Erythroblast (primary cell): ENCODE data around the gene NOTCH2.
A peak's percentile ranks its signal among the peaks of the same experiment; 100 is the strongest.

Experiments used
- DNase-seq, 2 experiments: peaks; one replicate each; lab custom pipeline; 2025; lab: John Stamatoyannopoulos, UW
- GATA1 ChIP-seq: IDR thresholded peaks from 2 replicates; pipeline ENCODE4 v1.6.1; 2011; ENCODE audit warnings: low read depth, mild to moderate bottlenecking, control low read depth, low read length, moderate library complexity
- POLR2A ChIP-seq: IDR thresholded peaks from 2 replicates; pipeline ENCODE4 v1.6.1; 2011; ENCODE audit warnings: mild to moderate bottlenecking, low read length

NOTCH2 gene

DNA sequence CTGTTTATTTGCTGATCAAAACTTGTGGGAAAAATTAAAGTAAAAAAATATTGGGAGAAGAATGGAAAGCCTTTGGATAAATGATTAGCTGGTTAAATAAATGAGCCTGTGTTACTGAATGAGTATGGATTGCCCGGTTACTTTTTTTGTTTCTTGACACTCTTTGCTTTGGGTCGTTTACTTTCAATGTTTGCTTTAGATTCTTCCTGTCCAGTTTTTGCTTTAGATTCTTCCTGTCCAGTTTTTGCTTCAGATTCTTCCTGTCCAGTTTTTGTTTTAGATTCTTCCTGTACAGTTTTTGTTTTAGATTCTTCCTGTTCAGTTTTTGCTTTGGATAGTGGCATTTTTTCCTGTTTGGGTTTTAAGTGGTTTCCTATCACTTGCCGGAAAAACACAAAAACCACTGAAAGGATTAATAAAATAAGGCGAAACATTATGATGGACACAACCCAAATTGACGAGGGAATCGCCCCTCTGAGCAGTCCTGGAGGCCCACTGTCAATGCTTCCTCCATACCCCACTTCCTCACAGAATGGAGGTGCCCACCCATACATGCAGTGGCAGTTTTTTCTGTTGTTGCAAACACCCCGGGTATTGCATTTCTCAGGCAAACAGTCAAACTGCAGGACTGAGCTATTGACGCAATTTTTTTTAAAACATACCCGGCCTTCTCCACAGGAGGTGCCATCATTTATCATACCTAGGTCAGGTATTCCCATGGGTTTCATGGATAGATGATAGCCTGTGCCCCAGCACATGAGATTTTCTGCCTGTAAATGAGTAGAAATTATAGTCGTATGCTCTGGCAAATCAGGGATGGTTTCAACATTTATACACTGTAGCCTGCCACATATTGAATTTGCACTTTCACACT, 175.4 kb downstream of the NOTCH2 start:
- TF ChIP-seq GATA1 (no peak), POLR2A (no peak)
- DNase-seq = no peak

DNA sequence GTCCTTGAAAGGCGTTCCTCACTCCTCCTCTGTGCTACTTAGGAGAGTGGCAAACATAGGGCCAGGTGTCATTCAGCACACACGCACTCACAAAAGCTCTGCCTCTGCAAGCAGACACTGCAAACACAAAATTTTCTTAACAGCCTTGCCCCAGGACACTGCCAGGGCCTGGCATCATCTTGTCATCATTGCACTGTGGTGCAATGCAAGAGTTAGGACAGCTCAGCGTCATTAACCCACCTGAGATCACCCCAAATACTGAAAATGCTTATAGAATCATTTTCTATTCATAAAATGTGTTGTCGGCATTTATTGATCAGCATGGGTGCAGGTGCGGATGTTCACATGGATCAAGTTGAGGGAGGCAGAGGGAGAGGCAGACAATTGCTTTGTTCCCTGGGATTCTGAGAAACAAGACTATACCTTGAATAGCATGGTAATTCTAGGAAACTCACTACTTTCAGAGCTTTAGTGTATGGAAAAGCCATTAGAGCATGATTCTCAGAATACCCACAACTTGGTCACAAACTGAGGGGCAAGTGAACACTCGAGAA, 176.1 kb downstream of the NOTCH2 start:
- TF ChIP-seq GATA1 (no peak), POLR2A (no peak)
- no peak for DNase-seq

DNA sequence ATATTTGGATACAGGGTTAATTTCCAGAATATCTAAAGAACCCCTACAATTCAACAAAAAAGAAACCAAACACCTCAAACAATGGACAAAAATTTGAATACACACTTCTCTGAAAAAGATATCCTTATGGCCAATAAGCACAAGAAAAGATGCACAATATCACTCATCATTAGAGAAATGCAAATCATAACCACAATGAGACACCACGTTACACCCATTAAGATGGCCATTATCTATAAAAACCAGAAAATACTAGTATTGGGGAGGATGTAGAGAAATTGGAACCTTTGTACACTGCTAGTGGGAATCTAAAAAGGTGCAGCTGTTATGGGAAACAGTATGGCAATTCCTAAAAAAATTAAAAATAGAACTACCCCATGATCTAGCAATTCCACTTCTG, 178.1 kb downstream of the NOTCH2 start:
- no peak for TF ChIP-seq GATA1
- peak; percentile 17 for TF ChIP-seq POLR2A
- peak in 1 of 2 experiments; percentile 21 for DNase-seq

DNA sequence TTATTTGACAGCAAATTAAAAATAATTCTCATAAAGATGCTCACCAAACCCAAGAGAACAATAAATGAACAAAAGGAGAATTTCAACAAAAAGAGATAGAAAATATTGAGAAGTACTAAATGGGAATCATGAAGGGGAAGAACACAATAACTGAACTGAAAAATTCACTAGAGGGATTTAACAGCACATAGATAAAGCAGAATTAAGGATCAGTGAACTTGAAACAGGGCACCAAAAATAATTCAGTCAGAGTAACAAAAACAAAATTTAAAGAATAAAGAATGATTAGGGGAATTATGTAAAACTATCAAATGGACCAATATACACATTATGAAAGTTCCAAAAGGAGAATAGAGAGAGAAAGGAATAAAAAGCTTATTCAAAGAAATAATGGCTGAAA, 181.0 kb downstream of the NOTCH2 start:
- no peak for DNase-seq
- TF ChIP-seq GATA1 (no peak), POLR2A (no peak)

DNA sequence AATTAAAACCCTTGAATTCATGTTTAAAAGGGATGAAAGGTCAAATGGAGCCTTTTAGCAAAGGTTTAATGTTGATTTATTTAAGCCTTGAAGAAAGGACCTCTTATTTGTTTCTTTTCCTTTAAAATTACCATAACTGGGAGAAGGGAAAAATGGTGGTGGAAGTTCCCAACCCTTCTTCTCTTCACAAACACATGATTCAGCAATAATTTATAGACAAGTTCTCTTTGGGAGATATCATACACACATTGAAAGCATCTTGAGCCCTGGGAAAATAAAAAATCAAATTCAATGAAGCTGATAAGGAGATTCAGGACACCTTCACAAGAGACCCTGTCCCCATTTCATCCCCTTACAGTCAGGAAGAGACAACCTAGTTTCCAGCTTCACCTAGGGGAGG, 182.0 kb downstream of the NOTCH2 start:
- TF ChIP-seq POLR2A (no peak), GATA1 (no peak)
- DNase-seq = no peak

DNA sequence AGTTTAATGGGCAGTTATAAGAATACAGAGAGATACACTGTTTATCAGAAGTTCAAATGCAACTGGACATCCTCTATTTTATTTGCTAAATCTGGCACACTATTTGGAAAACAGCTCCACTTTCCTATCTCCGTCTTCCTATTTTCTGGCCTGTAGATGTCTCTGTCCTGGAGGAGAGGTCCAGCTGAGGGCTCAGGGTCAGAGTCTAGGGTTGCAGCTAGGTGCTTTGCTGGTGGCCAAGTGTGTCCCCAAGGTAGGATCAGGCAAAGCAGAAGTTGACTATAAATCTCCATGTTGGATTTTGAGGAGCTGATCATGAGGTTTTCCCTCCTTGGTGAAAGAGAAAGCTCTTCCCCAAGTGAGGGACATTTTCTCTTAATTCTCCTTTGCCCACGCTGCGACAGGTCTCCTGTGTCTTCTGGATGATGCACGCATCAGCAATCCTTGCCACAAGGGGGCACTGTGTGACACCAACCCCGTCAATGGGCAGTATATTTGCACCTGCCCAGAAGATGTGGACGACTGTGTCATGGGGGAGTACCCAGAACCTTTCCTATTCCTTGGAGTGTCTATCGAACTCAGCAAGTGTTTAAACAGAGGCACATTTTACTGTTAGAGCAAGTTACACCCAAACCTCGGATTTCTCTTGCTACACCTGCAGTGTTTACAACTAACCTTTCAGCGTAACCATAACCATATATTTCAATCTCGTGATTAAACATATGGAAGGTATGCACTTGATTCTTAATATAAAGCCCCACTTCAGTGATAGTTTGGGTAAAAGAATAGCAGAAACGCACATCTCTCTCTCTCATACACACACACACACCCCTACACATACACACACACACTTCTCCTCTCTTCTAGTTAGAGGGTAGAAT, 183.3 kb downstream of the NOTCH2 start:
- DNase-seq = peak; percentile 69 to 79

DNA sequence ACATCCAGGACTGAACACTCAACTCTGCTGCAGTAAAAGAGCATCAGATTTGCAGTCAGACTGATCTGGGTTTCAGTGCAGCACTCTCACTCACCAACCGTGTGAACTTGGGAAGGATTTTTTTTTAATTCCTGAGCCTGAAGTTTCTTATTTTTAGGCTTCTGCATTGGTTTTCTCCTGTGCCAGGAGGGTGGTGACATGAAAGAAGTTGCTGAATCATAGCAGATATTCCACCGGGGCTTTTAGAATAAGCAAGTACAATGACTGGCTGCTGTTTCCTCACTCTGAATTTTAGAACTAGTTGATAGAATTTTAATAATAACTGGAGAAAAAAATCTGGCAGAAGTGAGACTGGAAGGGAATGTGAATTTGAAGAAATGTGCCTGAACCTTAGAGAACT, 184.8 kb downstream of the NOTCH2 start:
- peak; percentile 17 to 42 for DNase-seq
- no peak for TF ChIP-seq POLR2A
- TF ChIP-seq GATA1 = no peak

More for the DNA sequence above, 183.3 kb downstream of the NOTCH2 start:
- TF ChIP-seq POLR2A = no peak
- no peak for TF ChIP-seq GATA1

DNA sequence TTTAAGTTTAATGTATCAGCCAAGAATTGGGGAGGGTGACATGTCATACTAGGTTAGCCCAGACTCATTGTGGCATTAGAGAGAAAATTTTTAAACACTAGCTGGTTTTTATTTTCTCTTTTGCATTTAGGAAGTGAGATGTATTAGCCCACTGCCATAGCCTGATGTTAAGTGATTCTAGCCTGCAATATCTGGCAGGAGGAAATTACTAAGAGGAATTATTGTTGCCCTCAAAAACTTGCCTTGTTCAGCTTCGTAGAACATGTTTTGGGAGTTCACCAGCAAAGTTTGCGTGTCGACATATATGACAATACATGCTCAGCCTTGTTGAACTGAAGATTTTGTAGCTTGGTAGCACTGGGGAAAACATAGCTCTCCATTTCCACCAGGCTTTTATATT, 185.6 kb downstream of the NOTCH2 start:
- TF ChIP-seq GATA1 (no peak), POLR2A (no peak)
- DNase-seq = no peak

DNA sequence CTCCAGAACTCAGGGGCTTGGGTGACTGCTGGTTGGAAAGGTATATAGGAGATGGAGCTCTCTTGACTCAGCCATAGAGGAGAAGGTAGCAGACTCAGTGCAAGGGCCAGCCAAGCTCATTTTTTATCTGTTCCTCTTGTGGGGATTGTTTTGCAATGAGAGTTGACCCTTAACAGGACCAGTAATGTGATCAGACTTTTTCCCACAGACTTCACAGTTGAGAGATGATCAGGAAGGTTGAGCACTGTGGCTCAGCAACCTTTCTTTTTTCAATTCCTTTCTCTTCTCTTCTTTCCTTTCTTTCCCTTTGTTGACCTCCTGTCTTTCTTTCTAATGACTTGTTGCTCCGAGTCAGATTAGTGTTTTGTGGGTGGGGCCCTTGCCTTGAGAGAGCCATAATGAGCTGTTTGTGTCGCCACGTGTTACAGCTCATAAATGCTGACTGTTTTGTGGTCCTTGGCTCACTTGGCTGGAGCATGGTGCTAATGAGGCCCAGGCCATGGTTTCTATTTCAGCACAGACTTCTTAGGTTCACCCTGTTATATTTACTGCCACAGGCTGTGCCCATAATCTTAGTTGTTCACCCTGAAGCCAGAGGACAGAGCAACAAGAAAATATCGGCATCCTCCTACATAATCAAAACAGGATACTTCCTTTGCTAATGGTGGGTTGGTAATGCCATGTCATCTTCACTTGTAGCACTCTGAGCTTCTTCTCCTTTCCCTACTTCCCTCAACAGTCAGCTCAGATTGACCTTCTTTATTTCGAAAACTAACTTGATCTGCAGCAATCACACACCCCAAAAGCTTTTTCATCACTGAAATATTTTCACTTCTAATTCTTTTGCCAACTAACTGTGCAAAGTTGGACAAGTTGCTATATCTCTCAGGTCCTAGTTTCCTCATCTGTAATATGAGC, 187.1 kb downstream of the NOTCH2 start:
- peak; percentile 22 to 24 for DNase-seq
- no peak for TF ChIP-seq POLR2A

DNA sequence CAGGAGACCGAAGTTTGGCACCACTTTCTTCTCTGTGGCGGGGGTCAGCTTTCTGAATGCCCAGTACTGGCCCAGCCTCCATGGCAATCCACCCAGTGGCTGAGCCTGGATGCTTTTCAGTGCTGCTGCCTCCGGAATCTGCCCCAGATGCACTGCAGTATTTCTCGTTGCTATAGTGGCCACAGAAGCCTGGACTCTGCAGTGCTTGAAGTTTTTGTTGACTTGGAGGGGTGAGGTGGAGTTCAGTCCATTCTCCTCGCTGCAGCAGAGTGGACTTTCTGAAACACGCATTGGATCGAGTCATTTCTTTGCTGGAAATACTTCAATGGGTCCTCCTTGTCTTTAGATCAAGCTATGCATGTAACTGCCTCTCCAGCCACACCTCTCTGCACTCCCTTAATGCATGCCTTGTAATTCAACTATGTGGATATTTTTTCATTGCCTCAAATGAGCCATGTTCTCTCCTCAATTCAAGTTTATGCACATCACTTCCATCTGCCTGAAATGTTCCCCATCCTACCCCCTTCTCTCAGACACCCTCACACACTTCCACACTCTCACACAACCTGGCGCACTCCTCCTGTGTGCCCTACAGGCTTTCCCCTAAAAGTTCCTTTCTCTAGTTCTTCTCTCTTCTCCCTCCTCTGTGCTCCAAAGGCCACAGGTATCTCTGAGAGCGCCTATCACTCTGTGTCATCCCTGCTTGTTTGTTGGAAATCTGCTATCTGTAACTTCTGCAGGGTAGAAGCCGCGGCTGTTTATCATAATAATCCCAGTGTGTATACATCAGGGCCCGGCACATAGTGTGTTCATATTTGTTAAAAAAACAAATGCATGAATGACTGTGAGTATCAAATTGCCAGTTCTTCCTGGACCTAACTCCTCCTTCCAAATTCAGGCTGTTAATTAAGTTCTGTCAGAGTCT, 189.7 kb downstream of the NOTCH2 start:
- TF ChIP-seq POLR2A (no peak), GATA1 (no peak)
- DNase-seq = peak; percentile 47 to 83

DNA sequence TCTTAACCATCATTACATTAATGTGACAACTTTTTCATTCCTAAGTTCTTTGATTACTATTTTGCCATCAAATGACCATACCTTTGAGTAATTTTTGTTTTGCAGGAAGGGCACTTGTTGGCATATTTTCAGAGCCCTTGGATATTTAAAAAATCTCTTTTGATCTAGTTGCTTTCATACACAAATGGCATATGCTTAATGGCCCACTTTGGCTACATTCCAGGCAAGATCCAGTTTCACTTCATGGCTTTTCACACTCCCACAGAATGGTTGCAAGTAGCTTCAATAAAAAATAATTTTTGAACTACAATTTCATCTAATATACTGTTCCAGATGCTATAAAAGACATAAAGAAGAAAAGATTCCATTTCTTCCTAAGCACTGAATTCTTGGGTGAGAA, 191.3 kb downstream of the NOTCH2 start:
- DNase-seq = peak in 1 of 2 experiments; percentile 3
- no peak for TF ChIP-seq POLR2A

DNA sequence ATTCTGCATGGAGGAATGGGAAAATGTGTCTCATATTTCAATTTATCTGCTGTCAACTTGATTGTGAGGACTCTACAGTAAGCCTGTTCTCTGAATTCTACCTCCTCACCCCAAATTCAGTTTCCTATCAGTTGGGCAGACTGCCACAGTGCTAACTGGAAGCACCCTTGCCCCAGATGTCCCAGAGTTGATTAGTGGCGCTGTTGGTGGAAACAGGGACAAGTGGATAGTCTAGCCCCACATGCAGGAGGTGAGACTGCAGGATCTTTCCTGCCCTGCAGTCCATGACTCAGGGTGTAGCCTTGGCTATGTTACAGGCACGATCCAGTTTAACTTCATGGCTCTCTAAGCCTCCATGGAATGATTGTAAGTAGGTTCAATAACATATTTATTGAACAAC, 195.3 kb downstream of the NOTCH2 start:
- peak; percentile 84 to 96 for DNase-seq
- TF ChIP-seq GATA1 = peak; percentile 52
- TF ChIP-seq POLR2A = no peak
